HG02642 (cell line): Measurements from ENCODE around the gene ZNF343.

ENCODE experiments used
- ATAC-seq: cut with Tn5 transposase; IDR thresholded peaks from one replicate; pipeline ENCODE4 v1.9.1; 2021; ENCODE audit warnings: mild to moderate bottlenecking; ENCODE audit not compliant: unreplicated experiment, poor library complexity

ZNF343 gene

GRCh38 chr20:2451422-2451821 is 57.3 kb downstream of the ZNF343 start:
- ATAC-seq = no peak

- ATAC-seq = no peak
Observed at GRCh38 chr20:2449386-2449785, 59.3 kb downstream of the ZNF343 start.

GRCh38 chr20:2446845-2447244 is 61.9 kb downstream of the ZNF343 start:
- no peak for ATAC-seq
